ENCODE data around the gene TPRN.

The TPRN gene

GRCh38 chr9:137158625-137159024 lies 41.9 kb downstream of the TPRN start:
- Histone ChIP-seq H3K4me3 (ENCODE audit: insufficient read depth, low read depth, low read length) (no peak overlapping the region), H3K9me3 (ENCODE audit: control insufficient read depth, low read length) (no peaks in the 10 kb centered on the region), H3K27ac (ENCODE audit: insufficient read depth, low read depth, low read length, poor library complexity, severe bottlenecking) (no peak overlapping the region), H3K27me3 (ENCODE audit: control insufficient read depth, insufficient read depth, low read length, poor library complexity, severe bottlenecking) (peaks cover 91% of the 10 kb centered on the region), H3K36me3 (ENCODE audit: control insufficient read depth, insufficient read depth, low read length) (no peaks in the 10 kb centered on the region), H3K4me1 (ENCODE audit: control insufficient read depth, insufficient read depth, low read length) (no peaks in the 10 kb centered on the region)
- 54 to 55% methylated on average over 4 of the region's 4 CpGs for WGBS, 2 experiments

GRCh38 chr9:137157618-137158415 lies 42.7 kb downstream of the TPRN start:
- H3K27ac ChIP-seq (ENCODE audit: insufficient read depth, low read depth, low read length, poor library complexity, severe bottlenecking), result no peak overlapping the region
- H3K9me3 ChIP-seq (ENCODE audit: control insufficient read depth, low read length), result no peaks in the 10 kb centered on the region
- no peak overlapping the region for H3K4me3 ChIP-seq (ENCODE audit: insufficient read depth, low read depth, low read length)
- H3K27me3 ChIP-seq (ENCODE audit: control insufficient read depth, insufficient read depth, low read length, poor library complexity, severe bottlenecking), result peaks cover 83% of the 10 kb centered on the region
- no peaks in the 10 kb centered on the region for H3K4me1 ChIP-seq (ENCODE audit: control insufficient read depth, insufficient read depth, low read length)
- 73 to 74% methylated on average over 19 of the region's 19 CpGs for WGBS, 2 experiments
- H3K36me3 ChIP-seq (ENCODE audit: control insufficient read depth, insufficient read depth, low read length), result no peaks in the 10 kb centered on the region

DNA sequence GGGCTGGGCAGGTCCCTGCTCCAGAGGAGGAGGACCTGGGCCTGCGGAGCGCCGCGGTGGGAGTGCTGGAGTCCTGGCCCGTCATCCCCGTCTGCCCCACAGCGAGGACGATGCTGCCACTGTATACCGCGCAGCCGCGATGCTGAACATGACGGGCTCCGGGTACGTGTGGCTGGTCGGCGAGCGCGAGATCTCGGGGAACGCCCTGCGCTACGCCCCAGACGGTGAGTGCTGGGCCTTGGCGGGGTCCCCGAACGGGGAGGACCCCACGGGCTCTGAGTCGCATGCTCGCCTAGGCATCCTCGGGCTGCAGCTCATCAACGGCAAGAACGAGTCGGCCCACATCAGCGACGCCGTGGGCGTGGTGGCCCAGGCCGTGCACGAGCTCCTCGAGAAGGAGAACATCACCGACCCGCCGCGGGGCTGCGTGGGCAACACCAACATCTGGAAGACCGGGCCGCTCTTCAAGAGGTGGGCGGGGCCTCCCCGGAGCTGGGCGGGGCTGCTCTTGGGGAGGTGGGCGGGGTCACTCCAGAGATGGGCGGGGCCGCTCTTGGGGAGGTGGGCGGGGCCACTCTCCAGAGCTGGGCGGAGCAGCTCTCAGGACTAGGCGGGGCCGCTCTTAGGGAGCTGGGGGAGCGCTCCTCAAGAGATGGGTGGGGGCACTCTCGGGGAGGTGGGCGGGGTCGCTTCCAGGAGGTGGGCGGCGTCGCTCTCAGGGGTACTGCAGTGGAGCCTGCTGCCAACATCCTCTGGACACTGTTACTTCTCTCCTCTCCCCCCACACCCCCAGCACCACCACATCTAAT lies 43.8 kb downstream of the TPRN start:
- H3K36me3 ChIP-seq (ENCODE audit: control insufficient read depth, insufficient read depth, low read length), result no peaks in the 10 kb centered on the region
- H3K9me3 ChIP-seq (ENCODE audit: control insufficient read depth, low read length), result no peaks in the 10 kb centered on the region
- no peak overlapping the region for H3K27ac ChIP-seq (ENCODE audit: insufficient read depth, low read depth, low read length, poor library complexity, severe bottlenecking)
- WGBS, 2 experiments, result 50 to 57% methylated on average over 65 of the region's 65 CpGs
- H3K27me3 ChIP-seq (ENCODE audit: control insufficient read depth, insufficient read depth, low read length, poor library complexity, severe bottlenecking), result peaks cover 72% of the 10 kb centered on the region
- no peak overlapping the region for H3K4me3 ChIP-seq (ENCODE audit: insufficient read depth, low read depth, low read length)
- H3K4me1 ChIP-seq (ENCODE audit: control insufficient read depth, insufficient read depth, low read length), result no peaks in the 10 kb centered on the region

GRCh38 chr9:137152844-137153405 lies 47.6 kb downstream of the TPRN start:
- Histone ChIP-seq H3K27ac (ENCODE audit: insufficient read depth, low read depth, low read length, poor library complexity, severe bottlenecking) (no peak overlapping the region), H3K36me3 (ENCODE audit: control insufficient read depth, insufficient read depth, low read length) (no peaks in the 10 kb centered on the region), H3K27me3 (ENCODE audit: control insufficient read depth, insufficient read depth, low read length, poor library complexity, severe bottlenecking) (peaks cover 42% of the 10 kb centered on the region), H3K9me3 (ENCODE audit: control insufficient read depth, low read length) (no peaks in the 10 kb centered on the region), H3K4me1 (ENCODE audit: control insufficient read depth, insufficient read depth, low read length) (no peaks in the 10 kb centered on the region), H3K4me3 (ENCODE audit: insufficient read depth, low read depth, low read length) (no peak overlapping the region)
- 89 to 91% methylated on average over 7 of the region's 7 CpGs for WGBS, 2 experiments

- WGBS, 2 experiments, result 69 to 70% methylated on average over 34 of the region's 34 CpGs
- no peaks in the 10 kb centered on the region for H3K4me1 ChIP-seq (ENCODE audit: control insufficient read depth, insufficient read depth, low read length)
- H3K4me3 ChIP-seq (ENCODE audit: insufficient read depth, low read depth, low read length), result no peak overlapping the region
- no peaks in the 10 kb centered on the region for H3K9me3 ChIP-seq (ENCODE audit: control insufficient read depth, low read length)
- peaks cover 32% of the 10 kb centered on the region for H3K27me3 ChIP-seq (ENCODE audit: control insufficient read depth, insufficient read depth, low read length, poor library complexity, severe bottlenecking)
- H3K36me3 ChIP-seq (ENCODE audit: control insufficient read depth, insufficient read depth, low read length), result no peaks in the 10 kb centered on the region
- H3K27ac ChIP-seq (ENCODE audit: insufficient read depth, low read depth, low read length, poor library complexity, severe bottlenecking), result no peak overlapping the region
Measured at GRCh38 chr9:137150617-137151457, 49.7 kb downstream of the TPRN start.

DNA sequence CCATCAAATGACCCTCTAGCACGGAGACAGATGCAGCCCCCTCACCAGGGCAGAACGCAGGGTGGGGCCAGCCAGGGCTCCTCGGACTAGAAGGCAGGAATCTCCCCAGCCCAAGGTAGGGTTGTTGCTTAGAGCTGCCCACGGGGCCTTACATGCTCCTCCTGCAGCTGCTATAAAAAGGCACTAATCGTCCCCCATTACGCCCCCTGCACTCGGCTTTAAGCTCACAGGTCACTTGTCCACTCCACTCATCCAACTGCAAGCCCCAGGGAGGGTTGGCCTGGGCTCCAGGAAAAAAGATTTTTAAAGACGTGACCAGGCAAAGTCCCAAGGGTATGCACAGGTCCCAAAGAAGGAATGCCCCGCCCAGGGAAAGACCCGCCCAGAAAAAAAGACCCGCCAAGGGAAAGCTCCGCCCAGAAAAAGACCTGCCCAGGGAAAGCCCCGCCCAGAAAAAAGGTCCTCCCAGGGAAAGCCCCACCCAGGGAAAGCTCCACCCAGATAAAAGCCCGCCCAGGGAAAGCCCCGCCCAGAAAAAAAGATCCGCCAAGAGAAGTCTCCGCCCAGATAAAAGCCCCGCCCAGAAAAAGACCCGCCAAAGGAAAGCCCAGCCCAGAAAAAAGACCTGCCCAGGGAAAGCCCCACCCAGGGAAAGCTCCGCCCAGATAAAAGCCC lies 50.5 kb downstream of the TPRN start:
- Histone ChIP-seq H3K36me3 (ENCODE audit: control insufficient read depth, insufficient read depth, low read length) (no peaks in the 10 kb centered on the region), H3K27ac (ENCODE audit: insufficient read depth, low read depth, low read length, poor library complexity, severe bottlenecking) (no peak overlapping the region), H3K27me3 (ENCODE audit: control insufficient read depth, insufficient read depth, low read length, poor library complexity, severe bottlenecking) (peaks cover 28% of the 10 kb centered on the region), H3K9me3 (ENCODE audit: control insufficient read depth, low read length) (no peaks in the 10 kb centered on the region), H3K4me3 (ENCODE audit: insufficient read depth, low read depth, low read length) (no peak overlapping the region), H3K4me1 (ENCODE audit: control insufficient read depth, insufficient read depth, low read length) (no peaks in the 10 kb centered on the region)
- WGBS, 2 experiments, result 82 to 84% methylated on average over 20 of the region's 20 CpGs

DNA sequence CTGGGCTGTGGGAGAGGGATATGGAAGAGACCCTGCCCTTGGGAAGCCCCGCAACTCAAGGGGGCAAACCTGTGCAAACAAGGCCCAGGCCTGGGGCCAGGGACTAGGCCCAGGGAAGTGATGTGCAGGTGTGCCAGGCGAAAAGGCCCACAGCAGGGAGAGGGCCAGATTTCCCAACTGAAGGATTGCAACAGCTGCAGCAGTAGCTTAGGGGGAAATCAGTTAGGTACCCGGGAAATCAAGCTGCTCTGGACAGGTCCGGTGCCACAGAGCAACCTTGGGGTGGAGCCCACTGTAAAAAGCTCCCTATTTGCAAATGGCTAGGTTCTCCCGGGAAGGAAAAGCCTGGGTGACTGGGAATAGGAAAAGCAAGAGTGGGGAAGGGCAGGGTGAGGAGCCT lies 51.2 kb downstream of the TPRN start:
- peaks cover 23% of the 10 kb centered on the region for H3K27me3 ChIP-seq (ENCODE audit: control insufficient read depth, insufficient read depth, low read length, poor library complexity, severe bottlenecking)
- no peak overlapping the region for H3K27ac ChIP-seq (ENCODE audit: insufficient read depth, low read depth, low read length, poor library complexity, severe bottlenecking)
- H3K9me3 ChIP-seq (ENCODE audit: control insufficient read depth, low read length), result no peaks in the 10 kb centered on the region
- H3K36me3 ChIP-seq (ENCODE audit: control insufficient read depth, insufficient read depth, low read length), result no peaks in the 10 kb centered on the region
- H3K4me1 ChIP-seq (ENCODE audit: control insufficient read depth, insufficient read depth, low read length), result no peaks in the 10 kb centered on the region
- H3K4me3 ChIP-seq (ENCODE audit: insufficient read depth, low read depth, low read length), result no peak overlapping the region
- 84 to 90% methylated on average over 5 of the region's 5 CpGs for WGBS, 2 experiments

DNA sequence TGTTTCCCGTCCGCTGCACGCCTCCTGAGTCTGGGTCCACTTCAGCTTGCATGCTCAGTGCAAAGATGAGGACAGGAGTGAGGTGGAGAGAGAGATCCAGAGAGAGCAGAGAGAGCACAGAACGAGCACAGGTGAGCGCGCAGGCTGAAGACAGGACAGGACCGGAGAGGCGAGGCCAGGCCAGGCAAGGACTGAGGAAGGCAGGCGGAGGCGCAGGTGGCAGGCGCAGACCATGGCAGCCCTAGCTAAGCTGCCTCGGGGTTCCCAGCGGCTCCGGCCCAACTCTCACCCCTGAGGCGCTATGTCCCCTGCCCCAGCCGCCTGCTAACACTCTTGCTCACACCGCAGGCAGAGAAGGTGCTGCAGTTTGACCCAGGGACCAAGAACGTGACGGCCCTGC lies 51.9 kb downstream of the TPRN start:
- H3K9me3 ChIP-seq (ENCODE audit: control insufficient read depth, low read length), result no peaks in the 10 kb centered on the region
- no peaks in the 10 kb centered on the region for H3K36me3 ChIP-seq (ENCODE audit: control insufficient read depth, insufficient read depth, low read length)
- H3K4me3 ChIP-seq (ENCODE audit: insufficient read depth, low read depth, low read length), result no peak overlapping the region
- peaks cover 28% of the 10 kb centered on the region for H3K27me3 ChIP-seq (ENCODE audit: control insufficient read depth, insufficient read depth, low read length, poor library complexity, severe bottlenecking)
- H3K27ac ChIP-seq (ENCODE audit: insufficient read depth, low read depth, low read length, poor library complexity, severe bottlenecking), result no peak overlapping the region
- 89% methylated on average over 19 of the region's 19 CpGs for WGBS, 2 experiments
- H3K4me1 ChIP-seq (ENCODE audit: control insufficient read depth, insufficient read depth, low read length), result no peaks in the 10 kb centered on the region

- H3K36me3 ChIP-seq (ENCODE audit: control insufficient read depth, insufficient read depth, low read length), result no peaks in the 10 kb centered on the region
- peaks cover 33% of the 10 kb centered on the region for H3K27me3 ChIP-seq (ENCODE audit: control insufficient read depth, insufficient read depth, low read length, poor library complexity, severe bottlenecking)
- no peaks in the 10 kb centered on the region for H3K4me1 ChIP-seq (ENCODE audit: control insufficient read depth, insufficient read depth, low read length)
- no peaks in the 10 kb centered on the region for H3K9me3 ChIP-seq (ENCODE audit: control insufficient read depth, low read length)
- no peak overlapping the region for H3K27ac ChIP-seq (ENCODE audit: insufficient read depth, low read depth, low read length, poor library complexity, severe bottlenecking)
- H3K4me3 ChIP-seq (ENCODE audit: insufficient read depth, low read depth, low read length), result no peak overlapping the region
- 84 to 85% methylated on average over 27 of the region's 27 CpGs for WGBS, 2 experiments
Measured at GRCh38 chr9:137148242-137148641, 52.3 kb downstream of the TPRN start.
